Measurements from ENCODE around the gene NRXN3.

NRXN3 gene

GRCh38 chr14:79056879-79057278 lies 886.7 kb downstream of the NRXN3 start:
- H3K4me3 ChIP-seq (ENCODE audit: low read depth, low read length, poor library complexity, severe bottlenecking) = no peak overlapping the region
- H3K27me3 ChIP-seq (ENCODE audit: insufficient read depth, low read length) = no peaks in the 10 kb centered on the region
- H3K4me2 ChIP-seq (ENCODE audit: low read length) = no peak overlapping the region
- H3K36me3 ChIP-seq (ENCODE audit: insufficient read depth, low read length) = no peaks in the 10 kb centered on the region
- H2AFZ ChIP-seq (ENCODE audit: low read length) = no peak overlapping the region
- H3K9ac ChIP-seq (ENCODE audit: low read length) = no peak overlapping the region
- no peak for TF ChIP-seq EZH2 (IDR thresholded peaks at IDR 0.05; ENCODE audit: borderline replicate concordance, low read length)
- TF ChIP-seq CTCF (IDR thresholded peaks at IDR 0.05; ENCODE audit: low read length) = no peak
- H3K9me2 ChIP-seq (ENCODE audit: low read depth, low read length) = no peaks in the 10 kb centered on the region
- H4K20me1 ChIP-seq (ENCODE audit: insufficient read depth, low read length) = no peaks in the 10 kb centered on the region
- no peaks in the 10 kb centered on the region for H3F3A ChIP-seq (ENCODE audit: insufficient read depth, low read length)
- no peaks in the 10 kb centered on the region for H3K4me1 ChIP-seq (ENCODE audit: insufficient read depth, low read length, severe bottlenecking)
- H3K9me3 ChIP-seq (ENCODE audit: low read length) = no peaks in the 10 kb centered on the region
- no peaks in the 10 kb centered on the region for H3K79me2 ChIP-seq (ENCODE audit: insufficient read depth, low read length)
- H3K27ac ChIP-seq (ENCODE audit: low read depth, low read length, poor library complexity, severe bottlenecking) = no peak overlapping the region

- no peaks in the 10 kb centered on the region for H4K20me1 ChIP-seq (ENCODE audit: insufficient read depth, low read length)
- no peak for TF ChIP-seq CTCF (IDR thresholded peaks at IDR 0.05; ENCODE audit: low read length)
- no peak for TF ChIP-seq EZH2 (IDR thresholded peaks at IDR 0.05; ENCODE audit: borderline replicate concordance, low read length)
- H3K4me1 ChIP-seq (ENCODE audit: insufficient read depth, low read length, severe bottlenecking) = no peaks in the 10 kb centered on the region
- no peak overlapping the region for H3K27ac ChIP-seq (ENCODE audit: low read depth, low read length, poor library complexity, severe bottlenecking)
- H3K9me3 ChIP-seq (ENCODE audit: low read length) = no peaks in the 10 kb centered on the region
- no peak overlapping the region for H3K4me3 ChIP-seq (ENCODE audit: low read depth, low read length, poor library complexity, severe bottlenecking)
- no peak overlapping the region for H3K9ac ChIP-seq (ENCODE audit: low read length)
- no peaks in the 10 kb centered on the region for H3K36me3 ChIP-seq (ENCODE audit: insufficient read depth, low read length)
- no peaks in the 10 kb centered on the region for H3K27me3 ChIP-seq (ENCODE audit: insufficient read depth, low read length)
- no peaks in the 10 kb centered on the region for H3F3A ChIP-seq (ENCODE audit: insufficient read depth, low read length)
- no peak overlapping the region for H2AFZ ChIP-seq (ENCODE audit: low read length)
- H3K79me2 ChIP-seq (ENCODE audit: insufficient read depth, low read length) = no peaks in the 10 kb centered on the region
- no peak overlapping the region for H3K4me2 ChIP-seq (ENCODE audit: low read length)
- H3K9me2 ChIP-seq (ENCODE audit: low read depth, low read length) = no peaks in the 10 kb centered on the region
Observed at GRCh38 chr14:79057333-79057732, 887.2 kb downstream of the NRXN3 start.

GRCh38 chr14:79062226-79062625 lies 892.1 kb downstream of the NRXN3 start:
- Histone ChIP-seq H3F3A (ENCODE audit: insufficient read depth, low read length) (no peaks in the 10 kb centered on the region), H3K27ac (ENCODE audit: low read depth, low read length, poor library complexity, severe bottlenecking) (no peak overlapping the region), H3K4me2 (ENCODE audit: low read length) (no peak overlapping the region), H3K36me3 (ENCODE audit: insufficient read depth, low read length) (no peaks in the 10 kb centered on the region), H3K9me3 (ENCODE audit: low read length) (no peaks in the 10 kb centered on the region), H3K9ac (ENCODE audit: low read length) (no peak overlapping the region), H3K9me2 (ENCODE audit: low read depth, low read length) (no peaks in the 10 kb centered on the region), H2AFZ (ENCODE audit: low read length) (no peak overlapping the region), H4K20me1 (ENCODE audit: insufficient read depth, low read length) (no peaks in the 10 kb centered on the region), H3K27me3 (ENCODE audit: insufficient read depth, low read length) (no peaks in the 10 kb centered on the region), H3K4me3 (ENCODE audit: low read depth, low read length, poor library complexity, severe bottlenecking) (no peak overlapping the region), H3K4me1 (ENCODE audit: insufficient read depth, low read length, severe bottlenecking) (no peaks in the 10 kb centered on the region), H3K79me2 (ENCODE audit: insufficient read depth, low read length) (no peaks in the 10 kb centered on the region)
- TF ChIP-seq CTCF (IDR thresholded peaks at IDR 0.05; ENCODE audit: low read length) = no peak
- no peak for TF ChIP-seq EZH2 (IDR thresholded peaks at IDR 0.05; ENCODE audit: borderline replicate concordance, low read length)

Data from OCI-LY1 (cell line).